Esophagus squamous epithelium (tissue), 5 donors: ENCODE measurements around the gene SELENOO. TPM values are rescaled to one million over a fixed set of nuclear protein-coding genes. Genes with fewer than 3 reads are reported as not detected.

Source experiments
- DNase-seq: peaks from one replicate; lab custom pipeline; 2025; lab: John Stamatoyannopoulos, UW
- H3K27ac ChIP-seq, 4 donors: fragments of 200-600 bp; sonication (generic); one replicate each; pipeline ENCODE4 v1.5.1; 2016 to 2019; ENCODE audit warnings: mild to moderate bottlenecking in 1 of 4
- H3K27me3 ChIP-seq, 4 donors: fragments of 200-600 bp; sonication (generic); 1 replicate in 3 of 4; 2 replicates in 1 of 4; pipeline versions ENCODE4 v1.5.1 to v1.6.0; 2017 to 2021; ENCODE audit warnings: antibody characterized with exemption in 1 of 4
- H3K36me3 ChIP-seq, 3 donors: fragments of 200-600 bp; sonication (generic); one replicate each; pipeline ENCODE4 v1.5.1; 2016 to 2019
- H3K4me1 ChIP-seq, 3 donors: fragments of 200-600 bp; sonication (generic); one replicate each; pipeline ENCODE4 v1.5.1; 2017 to 2019
- H3K4me3 ChIP-seq, 4 donors: fragments of 200-600 bp; sonication (generic); 1 replicate in 3 of 4; 2 replicates in 1 of 4; pipeline ENCODE4 v1.5.1; 2016 to 2019; ENCODE audit warnings: mild to moderate bottlenecking in 2 of 4, moderate library complexity in 1 of 4
- H3K9me3 ChIP-seq, 3 donors: fragments of 200-600 bp; sonication (generic); one replicate each; pipeline ENCODE4 v1.5.1; 2016 to 2019
- CTCF ChIP-seq, 6 experiments: fragments of 450-650 bp in 4 of 6; fragments of 200-600 bp in 2 of 6; sonication (generic) in 2 of 6; IDR thresholded peaks; one replicate each; pipeline ENCODE4 v1.5.1; 2016 to 2019; ENCODE audit warnings: antibody characterized with exemption in 6 of 6, mild to moderate bottlenecking in 4 of 6, moderate library complexity in 4 of 6
- POLR2A ChIP-seq, 4 donors: fragments of 450-650 bp; IDR thresholded peaks; one replicate each; pipeline ENCODE4 v1.6.1; 2017; ENCODE audit warnings: antibody characterized with exemption in 4 of 4, mild to moderate bottlenecking in 4 of 4, moderate library complexity in 3 of 4
- WGBS, 2 donors: methylation state at CpG; one replicate each; pipeline ENCODE4 v1.1.5; 2018; 5-methylcytosine and 5-hydroxymethylcytosine counted together
- intact Hi-C: fragments of 100-400 bp; cut with DNase I; formaldehyde crosslinking; loops from one replicate; pipeline ENCODE4 v1.15.0; 2022
- total RNA-seq, 4 donors: library from RNA; depleted of rRNA; stranded (reverse); fragments of >200 nt; gene quantifications; one replicate each; pipeline ENCODE4 v1.1.0, GENCODE V29; 2016
- donor health status: DM: yes; HTN: yes; CAD: no.

Gene SELENOO
- total RNA-seq, 4 donors from 2014 or later, result 23.9 to 36.3 (median 27.0) TPM

GRCh38 chr22:50257451-50258360 lies 56.9 kb downstream of the SELENOO start:
- no peak for DNase-seq
- no peaks in the 10 kb centered on the region for H3K9me3 ChIP-seq
- H3K36me3 ChIP-seq, result no peaks in the 10 kb centered on the region
- H3K27ac ChIP-seq, result no peak overlapping the region
- WGBS, 2 donors, result 62 to 80% methylated on average over 10 to 11 of the region's 31 CpGs
- intact Hi-C loops, result no loop called here
- TF ChIP-seq CTCF (IDR thresholded peaks at IDR 0.05), result no peak
- TF ChIP-seq POLR2A (IDR thresholded peaks at IDR 0.05), result no peak
- peaks cover 0 to 62% (median 0%) of the 10 kb centered on the region in 4 donors for H3K27me3 ChIP-seq
- peaks cover 16 to 29% (median 17%) of the 10 kb centered on the region in 3 donors for H3K4me1 ChIP-seq
- H3K4me3 ChIP-seq, result no peak overlapping the region

GRCh38 chr22:50258361-50259292 lies 57.8 kb downstream of the SELENOO start:
- no peak for DNase-seq
- Histone ChIP-seq H3K27me3 (peaks cover 0 to 69% (median 0%) of the 10 kb centered on the region in 4 donors), H3K36me3 (no peaks in the 10 kb centered on the region), H3K4me3 (no peak overlapping the region), H3K9me3 (no peaks in the 10 kb centered on the region), H3K4me1 (peaks cover 17 to 35% (median 19%) of the 10 kb centered on the region in 3 donors), H3K27ac (no peak overlapping the region)
- intact Hi-C loops, result no loop called here
- TF ChIP-seq POLR2A (IDR thresholded peaks at IDR 0.05), result no peak
- TF ChIP-seq CTCF (IDR thresholded peaks at IDR 0.05), result no peak
- 79 to 84% methylated on average over 13 to 16 of the region's 24 CpGs for WGBS, 2 donors

GRCh38 chr22:50259302-50259701 lies 58.5 kb downstream of the SELENOO start:
- no peak for DNase-seq
- TF ChIP-seq CTCF (IDR thresholded peaks at IDR 0.05) (no peak), POLR2A (IDR thresholded peaks at IDR 0.05) (no peak)
- WGBS, 2 donors, result 79 to 86% methylated on average over 5 to 11 of the region's 15 CpGs
- Histone ChIP-seq H3K4me3 (no peak overlapping the region), H3K4me1 (peaks cover 17 to 35% (median 19%) of the 10 kb centered on the region in 3 donors), H3K27ac (no peak overlapping the region), H3K36me3 (no peaks in the 10 kb centered on the region), H3K27me3 (peaks cover 0 to 69% (median 0%) of the 10 kb centered on the region in 4 donors), H3K9me3 (no peaks in the 10 kb centered on the region)
- intact Hi-C loops, result no loop called here

GRCh38 chr22:50260434-50260800 lies 59.6 kb downstream of the SELENOO start:
- H3K4me3 ChIP-seq, result peak overlapping the region; percentile 31 to 77 (median 51)
- no peak for TF ChIP-seq POLR2A (IDR thresholded peaks at IDR 0.05)
- H3K9me3 ChIP-seq, result no peaks in the 10 kb centered on the region
- intact Hi-C loops, result no loop called here
- WGBS, 2 donors, result 21% methylated on average over 9 of the region's 11 CpGs; no CpG with 5 or more reads in 1 of the 2 donors
- peaks cover 17 to 35% (median 19%) of the 10 kb centered on the region in 3 donors for H3K4me1 ChIP-seq
- H3K27ac ChIP-seq, result peak overlapping the region in 2 of 4 donors; percentile 73 to 81
- DNase-seq, result no peak
- no peaks in the 10 kb centered on the region for H3K36me3 ChIP-seq
- H3K27me3 ChIP-seq, result peaks cover 0 to 69% (median 0%) of the 10 kb centered on the region in 4 donors
